ENCODE results near the gene S100A12. TPM values are rescaled to one million over a fixed set of nuclear protein-coding genes. Genes with fewer than 3 reads are reported as not detected.

S100A12 gene
- total RNA-seq, 2 donors from 2014 or later = 2.0 to 9.1 TPM

DNA sequence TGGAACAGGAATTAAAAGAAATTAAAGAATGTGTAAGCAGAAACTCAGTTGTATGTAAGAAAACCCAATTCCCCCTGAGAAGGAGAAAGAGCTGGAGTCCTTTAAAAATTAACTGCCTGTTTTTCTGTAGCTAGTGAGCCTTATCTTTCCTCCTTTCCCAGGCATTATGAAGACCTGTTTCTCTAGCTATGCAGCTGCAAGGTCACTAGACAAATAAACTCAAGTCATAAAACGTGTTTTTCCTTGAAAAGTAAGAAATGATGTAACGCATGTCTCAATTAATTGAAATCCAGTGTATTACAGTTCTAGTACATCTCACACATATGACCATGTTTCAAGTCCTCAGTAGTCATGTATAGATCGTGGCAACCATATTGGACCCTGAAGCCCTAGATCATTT, 5.3 kb downstream of the S100A12 start:
- H3K27me3 Mint-ChIP-seq = peaks cover 28% of the 10 kb centered on the region
- peaks cover 2% of the 10 kb centered on the region for H3K4me1 Mint-ChIP-seq
- DNase-seq (no peak), ATAC-seq (no peak)
- no peak overlapping the region for H3K27ac Mint-ChIP-seq
- H3K36me3 Mint-ChIP-seq (ENCODE audit: low read depth) = no peaks in the 10 kb centered on the region
- no peak overlapping the region for H3K4me3 Mint-ChIP-seq
- H3K9me3 ChIP-seq (ENCODE audit: control insufficient read depth, low read length, poor library complexity, severe bottlenecking) = no peaks in the 10 kb centered on the region

DNA sequence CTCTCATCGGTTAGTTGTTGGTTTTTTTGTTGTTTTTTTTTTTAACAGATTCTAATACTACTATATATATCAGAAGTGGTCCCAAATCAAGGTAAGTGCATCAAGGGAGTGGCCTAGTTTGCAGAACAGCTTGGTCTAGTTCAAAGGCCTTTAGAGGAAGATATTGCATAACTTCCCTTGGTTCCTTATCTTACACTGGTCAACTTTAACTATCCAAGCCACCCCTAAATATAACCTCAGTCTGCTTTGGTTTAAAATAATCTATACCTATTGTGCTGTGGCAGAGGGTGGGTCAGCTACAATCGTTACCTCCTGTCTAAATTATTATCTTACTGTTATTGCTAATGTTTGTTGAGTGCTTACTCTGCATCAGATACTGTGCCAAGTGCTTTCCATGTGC, 6.9 kb downstream of the S100A12 start:
- no peak for ATAC-seq
- Mint-ChIP-seq H3K4me1 (peaks cover 4% of the 10 kb centered on the region), H3K27me3 (peaks cover 30% of the 10 kb centered on the region), H3K27ac (no peak overlapping the region), H3K36me3 (ENCODE audit: low read depth) (peaks cover 1% of the 10 kb centered on the region), H3K4me3 (no peak overlapping the region)
- no peaks in the 10 kb centered on the region for H3K9me3 ChIP-seq (ENCODE audit: control insufficient read depth, low read length, poor library complexity, severe bottlenecking)
- no peak for DNase-seq

DNA sequence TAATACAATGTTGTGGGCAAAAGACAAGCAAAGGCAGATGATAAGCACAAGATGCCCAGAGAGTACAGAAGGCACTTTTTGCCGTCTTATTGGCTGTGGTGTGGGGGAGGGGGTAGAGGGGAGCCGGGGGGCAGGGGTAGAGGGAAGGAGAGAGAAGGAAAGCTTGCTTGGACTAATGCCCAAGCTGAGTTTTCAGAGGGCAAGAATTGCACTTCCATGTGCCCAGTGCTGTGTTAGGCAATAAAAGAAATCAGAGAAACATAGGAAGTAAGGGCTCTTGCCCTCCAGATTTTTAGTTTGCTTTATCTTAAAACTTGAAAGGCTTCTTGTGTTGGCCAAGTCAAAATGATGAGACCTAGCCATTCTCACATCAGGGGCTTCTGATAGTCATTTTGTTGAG, 8.3 kb downstream of the S100A12 start:
- peaks cover 4% of the 10 kb centered on the region for H3K4me1 Mint-ChIP-seq
- no peak for DNase-seq
- H3K9me3 ChIP-seq (ENCODE audit: control insufficient read depth, low read length, poor library complexity, severe bottlenecking) = no peaks in the 10 kb centered on the region
- H3K4me3 Mint-ChIP-seq = no peak overlapping the region
- peaks cover 7% of the 10 kb centered on the region for H3K36me3 Mint-ChIP-seq (ENCODE audit: low read depth)
- H3K27ac Mint-ChIP-seq = no peak overlapping the region
- peaks cover 38% of the 10 kb centered on the region for H3K27me3 Mint-ChIP-seq
- ATAC-seq = no peak

DNA sequence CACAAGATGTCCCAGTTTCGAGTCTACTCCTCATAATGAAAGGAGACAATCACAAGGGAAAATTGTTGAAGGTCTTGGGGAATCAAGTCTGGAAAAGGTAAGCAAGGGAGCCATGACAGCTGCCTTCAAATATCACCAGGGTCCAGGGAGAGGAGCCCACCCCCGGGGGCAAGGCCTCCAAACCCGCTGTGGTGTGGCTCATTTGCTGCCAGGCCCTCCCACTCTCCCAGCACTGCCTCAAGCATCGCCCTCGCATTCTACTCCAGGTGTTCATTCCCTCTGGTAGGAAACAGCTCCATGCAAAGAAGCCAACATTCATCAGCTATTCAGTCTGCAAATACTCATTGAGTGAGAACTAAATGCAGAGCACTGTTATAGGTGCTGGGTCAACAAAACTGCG, 9.2 kb downstream of the S100A12 start:
- Mint-ChIP-seq H3K27me3 (peaks cover 36% of the 10 kb centered on the region), H3K36me3 (ENCODE audit: low read depth) (peaks cover 7% of the 10 kb centered on the region), H3K4me1 (peaks cover 4% of the 10 kb centered on the region), H3K27ac (peak overlapping the region; percentile 22), H3K4me3 (no peak overlapping the region)
- no peak for ATAC-seq
- DNase-seq = no peak
- no peaks in the 10 kb centered on the region for H3K9me3 ChIP-seq (ENCODE audit: control insufficient read depth, low read length, poor library complexity, severe bottlenecking)

DNA sequence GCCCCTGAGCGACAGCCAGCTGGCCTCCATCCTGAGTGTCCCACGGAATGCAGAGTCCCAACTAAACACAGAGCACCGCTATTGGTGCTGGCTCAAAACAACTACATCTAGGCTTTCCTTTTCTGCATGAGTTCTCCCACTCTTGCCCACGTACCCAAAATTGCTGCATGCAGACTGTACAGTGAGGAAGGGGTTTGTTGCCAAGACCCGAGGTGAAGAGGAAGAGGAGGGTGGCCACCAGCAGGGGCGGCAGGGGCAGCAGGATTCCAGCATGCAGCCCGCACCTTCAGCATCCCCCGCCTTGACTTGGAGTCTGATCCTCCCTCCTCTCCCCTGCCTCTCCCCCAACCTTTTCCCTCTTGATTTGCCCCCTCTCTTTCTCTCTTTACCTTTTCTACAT, 9.7 kb downstream of the S100A12 start:
- H3K4me3 Mint-ChIP-seq = no peak overlapping the region
- peaks cover 11% of the 10 kb centered on the region for H3K36me3 Mint-ChIP-seq (ENCODE audit: low read depth)
- peaks cover 41% of the 10 kb centered on the region for H3K27me3 Mint-ChIP-seq
- H3K27ac Mint-ChIP-seq = no peak overlapping the region
- peaks cover 8% of the 10 kb centered on the region for H3K4me1 Mint-ChIP-seq
- no peaks in the 10 kb centered on the region for H3K9me3 ChIP-seq (ENCODE audit: control insufficient read depth, low read length, poor library complexity, severe bottlenecking)
- DNase-seq = no peak
- ATAC-seq = no peak

DNA sequence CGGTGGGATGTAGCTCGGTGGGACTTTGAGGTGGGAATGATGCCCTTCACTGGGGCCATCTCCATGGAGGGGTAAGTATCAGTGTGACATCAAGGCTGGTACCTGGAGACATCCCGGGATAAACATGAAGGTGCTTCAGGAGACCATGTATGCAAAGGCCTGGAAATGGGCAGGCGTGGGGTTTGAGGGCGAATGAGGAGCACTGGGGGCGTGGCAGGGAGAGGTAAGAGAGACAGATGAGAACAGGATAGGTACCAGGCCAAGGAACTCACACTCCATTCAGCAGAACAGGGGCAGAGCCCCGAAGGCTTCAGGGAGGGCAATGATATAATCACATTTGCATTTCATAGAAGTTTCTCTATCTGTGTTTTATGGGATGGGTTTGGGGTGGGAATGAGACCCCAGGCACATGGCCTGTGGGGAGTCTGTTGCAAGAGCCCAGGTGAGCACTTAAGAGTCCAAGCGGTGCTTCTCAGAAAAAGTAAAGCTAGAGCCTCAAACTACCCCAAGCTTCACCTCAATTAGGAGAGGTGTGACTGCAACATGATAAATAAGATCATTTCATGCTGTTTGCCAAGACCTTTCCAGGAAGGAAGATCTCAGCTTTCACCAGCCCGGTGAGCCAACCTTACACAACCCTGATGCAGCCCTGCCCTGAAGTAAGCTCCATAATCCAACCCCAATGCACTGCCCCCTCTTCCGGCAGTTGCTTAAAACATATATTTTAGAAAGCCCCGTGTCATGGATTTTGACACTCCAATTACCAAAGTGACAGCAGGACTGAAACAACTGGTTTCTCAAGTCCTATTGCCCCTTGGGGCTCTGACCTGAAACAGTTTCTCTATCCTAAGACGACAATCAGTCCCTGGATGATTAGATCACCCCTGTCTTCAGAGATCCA, 10.4 kb downstream of the S100A12 start:
- peak overlapping the region; percentile 67 for H3K27ac Mint-ChIP-seq

DNA sequence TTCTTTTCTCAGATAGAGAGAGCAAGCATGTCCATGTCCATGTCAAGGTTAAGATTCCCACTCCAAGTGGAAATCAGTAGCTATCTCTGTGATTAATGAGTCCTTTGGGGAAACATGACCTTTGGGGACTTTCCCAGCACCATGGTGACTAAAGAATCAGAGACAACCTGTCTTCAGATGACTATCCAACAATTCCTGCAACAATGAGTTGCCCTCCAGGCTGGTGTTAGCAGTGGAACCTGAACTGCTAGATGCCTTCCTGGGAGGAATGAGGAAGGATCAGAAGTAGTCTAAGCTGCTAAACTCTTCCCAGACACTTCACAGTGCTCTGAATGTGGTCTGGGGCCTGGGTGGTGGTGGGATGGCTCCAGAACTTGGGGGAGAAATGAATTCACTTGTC, 11.3 kb downstream of the S100A12 start:
- H3K9me3 ChIP-seq (ENCODE audit: control insufficient read depth, low read length, poor library complexity, severe bottlenecking) = no peaks in the 10 kb centered on the region
- H3K4me3 Mint-ChIP-seq = no peak overlapping the region
- ATAC-seq (no peak), DNase-seq (no peak)
- H3K27ac Mint-ChIP-seq = no peak overlapping the region
- H3K36me3 Mint-ChIP-seq (ENCODE audit: low read depth) = peaks cover 11% of the 10 kb centered on the region
- H3K27me3 Mint-ChIP-seq = peaks cover 32% of the 10 kb centered on the region
- H3K4me1 Mint-ChIP-seq = peaks cover 8% of the 10 kb centered on the region

More for the DNA sequence above, 10.4 kb downstream of the S100A12 start:
- H3K36me3 Mint-ChIP-seq (ENCODE audit: low read depth) = peaks cover 11% of the 10 kb centered on the region
- H3K4me1 Mint-ChIP-seq = peaks cover 8% of the 10 kb centered on the region
- ATAC-seq (no peak), DNase-seq (no peak)
- H3K4me3 Mint-ChIP-seq = no peak overlapping the region
- H3K9me3 ChIP-seq (ENCODE audit: control insufficient read depth, low read length, poor library complexity, severe bottlenecking) = no peaks in the 10 kb centered on the region
- peaks cover 39% of the 10 kb centered on the region for H3K27me3 Mint-ChIP-seq

DNA sequence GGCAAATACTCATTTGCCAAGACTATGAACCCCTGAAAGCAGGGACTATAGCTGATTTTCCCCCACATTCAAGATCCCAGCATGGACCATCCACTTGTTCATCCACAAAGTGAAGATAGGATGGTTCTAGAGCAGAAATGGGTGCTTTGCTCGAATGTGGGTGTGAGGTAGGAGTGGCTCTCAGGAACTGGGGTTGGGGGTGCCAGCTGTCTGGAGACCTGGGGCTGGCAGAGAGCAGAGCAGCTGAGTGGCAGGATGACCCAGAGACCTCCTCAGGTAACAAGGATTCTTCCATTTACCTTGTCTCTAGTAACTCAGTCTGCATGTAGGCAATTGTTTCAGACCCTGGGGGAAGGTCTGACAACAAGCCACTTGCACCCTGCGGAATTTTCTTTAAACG, 11.8 kb downstream of the S100A12 start:
- DNase-seq (no peak), ATAC-seq (no peak)
- H3K27ac Mint-ChIP-seq = no peak overlapping the region

DNA sequence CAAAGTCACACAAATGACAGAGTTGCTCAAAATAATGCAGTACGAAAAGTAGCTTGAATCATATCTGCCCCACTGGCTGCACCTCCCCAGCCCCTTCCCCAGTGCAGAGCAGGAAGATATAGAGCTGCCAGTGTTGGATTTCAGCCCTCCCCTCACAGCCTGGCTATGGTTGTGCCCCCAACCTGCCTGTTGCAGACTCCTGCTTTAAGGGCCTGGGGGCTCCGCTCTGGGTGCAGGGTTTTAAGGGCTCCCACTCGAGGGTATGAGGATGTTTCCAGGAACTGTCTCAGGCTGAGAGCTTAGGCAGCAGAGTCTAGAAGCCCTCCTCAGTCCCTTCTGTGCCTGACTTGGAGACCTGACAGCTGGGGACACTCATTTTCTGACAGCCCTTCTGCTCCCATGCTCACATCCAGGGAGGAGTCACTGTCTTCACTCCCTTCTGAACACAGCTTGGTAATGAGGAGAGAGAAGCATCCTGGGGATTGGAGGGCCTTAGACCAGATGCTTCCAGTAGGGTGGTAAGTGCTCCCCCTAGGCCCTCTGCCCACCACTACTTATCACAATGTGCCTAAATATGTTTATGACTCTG, 13.1 kb downstream of the S100A12 start:
- Mint-ChIP-seq H3K36me3 (ENCODE audit: low read depth) (peaks cover 11% of the 10 kb centered on the region), H3K27me3 (peaks cover 32% of the 10 kb centered on the region), H3K27ac (no peak overlapping the region), H3K4me1 (peaks cover 20% of the 10 kb centered on the region), H3K4me3 (no peak overlapping the region)
- DNase-seq (no peak), ATAC-seq (no peak)
- H3K9me3 ChIP-seq (ENCODE audit: control insufficient read depth, low read length, poor library complexity, severe bottlenecking) = no peaks in the 10 kb centered on the region

More for the DNA sequence above, 11.8 kb downstream of the S100A12 start:
- Mint-ChIP-seq H3K27me3 (peaks cover 32% of the 10 kb centered on the region), H3K36me3 (ENCODE audit: low read depth) (peaks cover 11% of the 10 kb centered on the region), H3K4me3 (no peak overlapping the region), H3K4me1 (peaks cover 9% of the 10 kb centered on the region)
- H3K9me3 ChIP-seq (ENCODE audit: control insufficient read depth, low read length, poor library complexity, severe bottlenecking) = no peaks in the 10 kb centered on the region

DNA sequence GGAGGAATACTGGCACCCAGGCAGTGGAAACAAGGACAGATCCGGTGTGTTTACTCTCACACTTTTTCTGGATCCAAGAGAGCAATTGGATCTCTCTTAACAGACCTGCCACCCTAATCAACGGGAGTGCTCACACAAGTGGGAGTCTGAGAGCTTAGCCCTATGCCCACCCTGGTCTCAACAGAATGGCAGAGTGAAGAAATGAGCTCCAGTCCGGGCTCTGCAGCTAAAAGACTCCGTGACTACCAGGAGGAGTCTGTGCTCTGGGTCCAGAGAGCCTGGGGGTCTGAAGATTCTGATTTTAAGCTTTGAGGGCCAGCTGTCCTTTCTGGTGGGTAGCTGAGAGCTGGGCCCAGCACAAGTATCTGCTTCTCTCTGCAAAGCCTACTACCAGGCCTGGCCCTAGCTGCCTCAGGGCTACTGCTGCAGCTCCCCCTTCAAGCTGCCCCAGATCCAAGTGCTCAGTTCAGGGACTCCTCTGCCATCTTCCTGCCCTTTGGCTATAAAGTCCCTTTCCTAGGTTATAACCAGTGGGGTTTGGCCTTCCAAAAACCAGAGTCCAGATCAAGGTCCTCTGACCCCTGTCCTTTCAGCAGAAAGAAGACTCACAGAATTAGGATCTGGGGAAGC, 13.8 kb downstream of the S100A12 start:
- peaks cover 25% of the 10 kb centered on the region for H3K4me1 Mint-ChIP-seq
- H3K9me3 ChIP-seq (ENCODE audit: control insufficient read depth, low read length, poor library complexity, severe bottlenecking) = no peaks in the 10 kb centered on the region
- peaks cover 11% of the 10 kb centered on the region for H3K36me3 Mint-ChIP-seq (ENCODE audit: low read depth)
- no peak overlapping the region for H3K4me3 Mint-ChIP-seq
- DNase-seq = no peak
- peaks cover 32% of the 10 kb centered on the region for H3K27me3 Mint-ChIP-seq
- ATAC-seq = no peak
- no peak overlapping the region for H3K27ac Mint-ChIP-seq

DNA sequence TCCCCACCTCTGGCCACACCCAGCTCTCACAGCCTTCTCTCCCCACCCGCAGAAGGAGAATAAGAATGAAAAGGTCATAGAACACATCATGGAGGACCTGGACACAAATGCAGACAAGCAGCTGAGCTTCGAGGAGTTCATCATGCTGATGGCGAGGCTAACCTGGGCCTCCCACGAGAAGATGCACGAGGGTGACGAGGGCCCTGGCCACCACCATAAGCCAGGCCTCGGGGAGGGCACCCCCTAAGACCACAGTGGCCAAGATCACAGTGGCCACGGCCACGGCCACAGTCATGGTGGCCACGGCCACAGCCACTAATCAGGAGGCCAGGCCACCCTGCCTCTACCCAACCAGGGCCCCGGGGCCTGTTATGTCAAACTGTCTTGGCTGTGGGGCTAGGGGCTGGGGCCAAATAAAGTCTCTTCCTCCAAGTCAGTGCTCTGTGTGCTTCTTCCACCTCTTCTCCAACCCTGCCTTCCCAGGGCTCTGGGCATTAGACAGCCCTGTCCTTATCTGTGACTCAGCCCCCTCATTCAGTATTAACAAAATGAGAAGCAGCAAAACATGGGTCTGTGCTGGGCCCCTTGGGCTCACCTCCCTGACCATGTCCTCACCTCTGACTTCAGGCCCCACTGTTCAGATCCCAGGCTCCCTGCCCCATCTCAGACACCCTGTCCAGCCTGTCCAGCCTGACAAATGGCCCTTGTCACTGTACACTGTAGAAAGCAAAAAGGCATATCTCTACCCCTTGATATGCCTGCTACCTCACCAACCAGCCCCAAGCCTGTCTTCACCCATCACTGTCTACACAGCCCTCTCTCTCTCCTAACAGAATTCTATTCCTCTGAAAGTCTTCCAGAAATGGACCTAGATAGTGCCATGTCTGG, 14.6 kb downstream of the S100A12 start:
- Mint-ChIP-seq H3K27me3 (peaks cover 32% of the 10 kb centered on the region), H3K4me1 (peaks cover 27% of the 10 kb centered on the region), H3K36me3 (ENCODE audit: low read depth) (peaks cover 13% of the 10 kb centered on the region), H3K27ac (no peak overlapping the region), H3K4me3 (no peak overlapping the region)
- no peaks in the 10 kb centered on the region for H3K9me3 ChIP-seq (ENCODE audit: control insufficient read depth, low read length, poor library complexity, severe bottlenecking)
- DNase-seq (no peak), ATAC-seq (no peak)

DNA sequence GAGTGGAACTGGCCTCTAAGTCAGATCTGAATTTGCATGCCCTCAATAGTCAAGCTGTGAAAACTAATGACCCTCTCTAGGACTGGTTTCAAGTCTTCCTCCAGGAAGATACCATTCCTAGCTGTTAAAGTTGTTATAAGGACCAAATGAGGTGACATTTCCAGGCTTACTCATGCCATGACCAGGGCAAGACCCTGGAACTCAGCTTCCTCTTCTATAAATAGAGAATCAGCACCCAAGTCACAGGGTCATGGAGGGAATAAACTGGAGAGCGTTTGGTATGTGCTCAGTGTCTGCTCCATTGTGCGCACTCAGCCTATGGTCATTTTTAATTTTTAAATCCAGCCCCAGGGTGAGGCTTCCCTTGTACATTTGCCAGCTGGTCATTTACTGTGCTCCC, 15.2 kb downstream of the S100A12 start:
- no peak overlapping the region for H3K4me3 Mint-ChIP-seq
- peaks cover 27% of the 10 kb centered on the region for H3K4me1 Mint-ChIP-seq
- peaks cover 13% of the 10 kb centered on the region for H3K36me3 Mint-ChIP-seq (ENCODE audit: low read depth)
- DNase-seq (no peak), ATAC-seq (no peak)
- peaks cover 32% of the 10 kb centered on the region for H3K27me3 Mint-ChIP-seq
- H3K9me3 ChIP-seq (ENCODE audit: control insufficient read depth, low read length, poor library complexity, severe bottlenecking) = no peaks in the 10 kb centered on the region
- no peak overlapping the region for H3K27ac Mint-ChIP-seq

DNA sequence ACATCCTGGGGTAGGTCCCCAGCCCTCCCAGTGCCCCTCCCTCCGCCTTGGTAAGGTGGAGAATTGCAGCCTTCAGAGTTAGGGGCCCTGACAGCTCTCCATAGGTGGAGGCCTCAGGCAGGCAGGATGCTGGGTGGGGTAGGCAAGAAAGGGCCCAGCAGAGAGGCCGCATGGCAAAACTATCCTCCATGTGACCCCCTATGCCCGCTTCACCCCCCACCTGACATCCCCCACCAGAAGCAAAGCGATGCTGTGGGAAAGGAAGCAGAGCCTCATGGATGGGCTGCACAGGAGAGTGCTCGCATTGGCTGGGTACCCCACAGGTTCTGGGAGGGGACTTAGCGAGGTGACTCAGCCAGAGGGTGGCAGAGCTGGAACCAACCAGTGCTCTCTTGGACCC, 16.2 kb downstream of the S100A12 start:
- H3K27ac Mint-ChIP-seq = no peak overlapping the region
- peaks cover 13% of the 10 kb centered on the region for H3K36me3 Mint-ChIP-seq (ENCODE audit: low read depth)
- no peak for ATAC-seq
- no peak for DNase-seq
- no peak overlapping the region for H3K4me3 Mint-ChIP-seq
- H3K27me3 Mint-ChIP-seq = peaks cover 24% of the 10 kb centered on the region
- no peaks in the 10 kb centered on the region for H3K9me3 ChIP-seq (ENCODE audit: control insufficient read depth, low read length, poor library complexity, severe bottlenecking)
- H3K4me1 Mint-ChIP-seq = peaks cover 25% of the 10 kb centered on the region

Data from T-helper 17 cell (primary cell).